Liver (tissue), 9 donors: ENCODE results near the gene GRK5. TPM values are rescaled to one million over a fixed set of nuclear protein-coding genes. Genes with fewer than 3 reads are reported as not detected.
"Not testable (repeated sequence)": the region's sequence is repeated elsewhere in the genome, so short reads cannot be mapped to it uniquely, and the experiment has no call there.

Source experiments
- DNase-seq: peaks from one replicate; pipeline ENCODE4 v3.0.0-alpha.2; 2017; ENCODE audit warnings: low spot score
- H3K27ac ChIP-seq, 2 donors: one replicate each; pipeline ENCODE4 v1.7.0; 2013; ENCODE audit warnings: inconsistent platforms in 2 of 2, low read length in 2 of 2, control low read depth in 1 of 2, low read depth in 1 of 2, mild to moderate bottlenecking in 1 of 2
- H3K27me3 ChIP-seq, 4 donors: one replicate each; pipeline versions ENCODE4 v1.6.1 to v1.7.0; 2013; ENCODE audit warnings: low read length in 3 of 4, inconsistent platforms in 1 of 4, mild to moderate bottlenecking in 1 of 4, moderate library complexity in 1 of 4; ENCODE audit not compliant: control insufficient read depth in 4 of 4, insufficient read depth in 4 of 4
- H3K36me3 ChIP-seq, 4 donors: one replicate each; pipeline versions ENCODE4 v1.6.1 to v1.7.0; 2013; ENCODE audit warnings: low read length in 3 of 4, mild to moderate bottlenecking in 3 of 4, low read depth in 1 of 4, moderate library complexity in 1 of 4; ENCODE audit not compliant: control insufficient read depth in 4 of 4, insufficient read depth in 3 of 4
- H3K4me1 ChIP-seq, 4 donors: one replicate each; pipeline versions ENCODE4 v1.6.1 to v1.7.0; 2013; ENCODE audit warnings: low read length in 3 of 4, mild to moderate bottlenecking in 3 of 4, moderate library complexity in 1 of 4; ENCODE audit not compliant: control insufficient read depth in 4 of 4, insufficient read depth in 4 of 4
- H3K4me3 ChIP-seq, 3 donors: one replicate each; pipeline versions ENCODE4 v1.6.1 to v1.7.0; 2013; ENCODE audit warnings: low read length in 3 of 3, control low read depth in 1 of 3, low read depth in 1 of 3, mild to moderate bottlenecking in 1 of 3
- H3K9ac ChIP-seq, 2 donors: one replicate each; pipeline ENCODE4 v1.7.0; 2013; ENCODE audit warnings: low read length in 2 of 2, mild to moderate bottlenecking in 2 of 2, moderate library complexity in 2 of 2, control low read depth in 1 of 2, low read depth in 1 of 2
- H3K9me3 ChIP-seq, 4 donors: one replicate each; pipeline versions ENCODE4 v1.6.1 to v1.7.0; 2013; ENCODE audit warnings: low read length in 3 of 4; ENCODE audit not compliant: control insufficient read depth in 4 of 4
- ATF3 ChIP-seq: IDR thresholded peaks from 2 replicates; pipeline ENCODE4 v1.6.1; 2016; ENCODE audit warnings: antibody characterized with exemption
- CTCF ChIP-seq: fragments of 150-350 bp; IDR thresholded peaks from 2 replicates; pipeline ENCODE4 v1.5.1; 2017; ENCODE audit warnings: improper control_type of control experiment, low read depth, low read length; ENCODE audit not compliant: missing input control
- EGR1 ChIP-seq, 2 donors: IDR thresholded peaks; 2 replicates each; pipeline ENCODE4 v1.6.1; 2016 to 2018; ENCODE audit warnings: antibody characterized with exemption in 2 of 2, low read depth in 2 of 2
- FOXA1 ChIP-seq: IDR thresholded peaks from 2 replicates; pipeline ENCODE4 v1.6.1; 2016; ENCODE audit warnings: antibody characterized with exemption
- FOXA2 ChIP-seq: IDR thresholded peaks from 2 replicates; pipeline ENCODE4 v1.6.1; 2016; ENCODE audit warnings: antibody characterized with exemption
- GABPA ChIP-seq, 2 donors: IDR thresholded peaks in 1 of 2; conservative IDR thresholded peaks in 1 of 2; 2 replicates each; pipeline ENCODE4 v1.6.1; 2016; ENCODE audit warnings: antibody characterized with exemption in 2 of 2, mild to moderate bottlenecking in 1 of 2, moderate library complexity in 1 of 2
- HNF4A ChIP-seq, 2 donors: conservative IDR thresholded peaks; 2 replicates each; pipeline ENCODE4 v1.6.1; 2016; ENCODE audit warnings: antibody characterized with exemption in 2 of 2, mild to moderate bottlenecking in 2 of 2
- HNF4G ChIP-seq: IDR thresholded peaks from 2 replicates; pipeline ENCODE4 v1.6.1; 2016; ENCODE audit warnings: antibody characterized with exemption
- JUND ChIP-seq, 2 donors: IDR thresholded peaks; 2 replicates each; pipeline ENCODE4 v1.6.1; 2016; ENCODE audit warnings: antibody characterized with exemption in 2 of 2
- MAX ChIP-seq: IDR thresholded peaks from 2 replicates; pipeline ENCODE4 v1.6.1; 2016; ENCODE audit warnings: antibody characterized with exemption
- NR2F2 ChIP-seq: IDR thresholded peaks from 2 replicates; pipeline ENCODE4 v1.6.1; 2016; ENCODE audit warnings: antibody characterized with exemption
- RAD21 ChIP-seq, 2 donors: IDR thresholded peaks; 2 replicates each; pipeline ENCODE4 v1.6.1; 2016; ENCODE audit warnings: antibody characterized with exemption in 2 of 2, mild to moderate bottlenecking in 2 of 2
- REST ChIP-seq: IDR thresholded peaks from 2 replicates; pipeline ENCODE4 v1.6.1; 2016; ENCODE audit warnings: antibody characterized with exemption, mild to moderate bottlenecking
- RXRA ChIP-seq, 2 donors: IDR thresholded peaks; 2 replicates each; pipeline ENCODE4 v1.6.1; 2017 to 2018; ENCODE audit warnings: antibody characterized with exemption in 2 of 2, mild to moderate bottlenecking in 1 of 2
- SP1 ChIP-seq: IDR thresholded peaks from 2 replicates; pipeline ENCODE4 v1.6.1; 2018; ENCODE audit warnings: antibody characterized with exemption, mild to moderate bottlenecking
- TAF1 ChIP-seq: conservative IDR thresholded peaks from 2 replicates; pipeline ENCODE4 v1.6.1; 2016; ENCODE audit warnings: antibody characterized with exemption, mild to moderate bottlenecking
- YY1 ChIP-seq: IDR thresholded peaks from 2 replicates; pipeline ENCODE4 v1.6.1; 2016; ENCODE audit warnings: antibody characterized with exemption, mild to moderate bottlenecking
- WGBS: extraction: QIAGEN DNeasy Blood & Tissue Kit; methylation state at CpG from one replicate; pipeline ENCODE4 v1.1.7; 2013; 5-methylcytosine and 5-hydroxymethylcytosine counted together
- polyA plus RNA-seq, 2 donors: library from polyadenylated mRNA; stranded (reverse) in 1 of 2; unstranded in 1 of 2; fragments of 200-250 nt in 1 of 2; fragments of >200 nt in 1 of 2; fragmentation: Nextera tagmentation in 1 of 2; extraction: Ambion mirVana in 1 of 2; gene quantifications; one replicate each; pipeline versions ENCODE4 v1.2.1 to v1.2.3, GENCODE V29; 2013 to 2015
- total RNA-seq, 2 donors: library from RNA; depleted of rRNA; stranded (reverse); fragments of >200 nt; gene quantifications; one replicate each; pipeline ENCODE4 v1.2.3, GENCODE V29; 2014
- donor health status: healthy.
- donor health status: healthy.
- donor health status: healthy.
- donor health status: healthy.
- donor health status: healthy.

GRK5 gene
- total and polyA plus RNA-seq, 4 donors, result 2.1 to 6.6 (median 5.1) TPM

GRCh38 chr10:119462773-119463172 lies 255.4 kb downstream of the GRK5 start:
- H3K27ac ChIP-seq, result no peak overlapping the region
- DNase-seq, result no peak
- TF ChIP-seq FOXA1 (no peak), RXRA (IDR thresholded peaks at IDR 0.05) (no peak), ATF3 (no peak), RAD21 (IDR thresholded peaks at IDR 0.05) (no peak), CTCF (no peak), HNF4A (conservative IDR thresholded peaks at IDR 0.05) (no peak), HNF4G (no peak), REST (no peak), JUND (IDR thresholded peaks at IDR 0.05) (no peak), NR2F2 (no peak), YY1 (no peak), SP1 (no peak), GABPA (IDR thresholded peaks at IDR 0.05 in 1 of 2, conservative IDR thresholded peaks at IDR 0.05 in 1 of 2) (no peak), FOXA2 (no peak), EGR1 (IDR thresholded peaks at IDR 0.05; ENCODE audit: low read depth in 2 of 2) (no peak), MAX (no peak), TAF1 (no peak)
- no peak overlapping the region for H3K9ac ChIP-seq
- H3K9me3 ChIP-seq, result no peaks in the 10 kb centered on the region
- no peak overlapping the region for H3K4me3 ChIP-seq
- H3K4me1 ChIP-seq, result no peaks in the 10 kb centered on the region
- H3K27me3 ChIP-seq, result no peaks in the 10 kb centered on the region
- WGBS, result 81% methylated on average over 4 of the region's 4 CpGs
- no peaks in the 10 kb centered on the region for H3K36me3 ChIP-seq

- not testable (repeated sequence) for DNase-seq, H3K9ac ChIP-seq, H3K4me3 ChIP-seq, H3K36me3 ChIP-seq, H3K9me3 ChIP-seq, H3K4me1 ChIP-seq, H3K27ac ChIP-seq, H3K27me3 ChIP-seq
- WGBS, result 88% methylated on average over 2 of the region's 2 CpGs
Measured at GRCh38 chr10:119463195-119463594, 255.8 kb downstream of the GRK5 start.
